DMS153 (cell line): ENCODE measurements around the gene IQCC.
A peak's percentile ranks its signal among the peaks of the same experiment; 100 is the strongest.
"Not testable (repeated sequence)": the region's sequence is repeated elsewhere in the genome, so short reads cannot be mapped to it uniquely, and the experiment has no call there.

Source experiments
- DNase-seq: peaks from one replicate; lab custom pipeline; 2025; lab: John Stamatoyannopoulos, UW

The IQCC gene

GRCh38 chr1:32205401-32206370 lies at the start of gene IQCC:
Gene IQCC (plus strand): TSS chr1:32205671. CDS start chr1:32205682, 11 bp downstream.
- peak; percentile 95 for DNase-seq

GRCh38 chr1:32159189-32159588 lies 46.3 kb upstream of the IQCC start:
- DNase-seq, result no peak

GRCh38 chr1:32163405-32163804 lies 42.1 kb upstream of the IQCC start:
- DNase-seq, result no peak

GRCh38 chr1:32165633-32166032 lies 39.8 kb upstream of the IQCC start:
- not testable (repeated sequence) for DNase-seq

- DNase-seq, result no peak
Measured at GRCh38 chr1:32170991-32171390, 34.5 kb upstream of the IQCC start.

- DNase-seq, result no peak
Measured at GRCh38 chr1:32172621-32173245, 32.7 kb upstream of the IQCC start.

GRCh38 chr1:32178380-32179192 lies 26.9 kb upstream of the IQCC start:
- no peak for DNase-seq

- DNase-seq, result peak; percentile 60
Measured at GRCh38 chr1:32179193-32179442, 26.4 kb upstream of the IQCC start.

- DNase-seq, result peak; percentile 97
Measured at GRCh38 chr1:32179443-32180185, 25.9 kb upstream of the IQCC start, which contains the start of gene TXLNA. Gene TXLNA (plus strand): TSS chr1:32179675. CDS start chr1:32180346, 671 bp downstream.

- DNase-seq, result no peak
Measured at GRCh38 chr1:32180186-32181060, 25.0 kb upstream of the IQCC start.

GRCh38 chr1:32181065-32181464 lies 24.4 kb upstream of the IQCC start:
- DNase-seq, result no peak

GRCh38 chr1:32181563-32181962 lies 23.9 kb upstream of the IQCC start:
- DNase-seq, result no peak

- DNase-seq, result no peak
Measured at GRCh38 chr1:32182060-32182459, 23.4 kb upstream of the IQCC start.

- no peak for DNase-seq
Measured at GRCh38 chr1:32184650-32185049, 20.8 kb upstream of the IQCC start.

- DNase-seq, result no peak
Measured at GRCh38 chr1:32186077-32186476, 19.4 kb upstream of the IQCC start.

- no peak for DNase-seq
Measured at GRCh38 chr1:32186491-32186890, 19.0 kb upstream of the IQCC start.

GRCh38 chr1:32187850-32188249 lies 17.6 kb upstream of the IQCC start:
- no peak for DNase-seq

- no peak for DNase-seq
Measured at GRCh38 chr1:32192220-32192948, 13.1 kb upstream of the IQCC start.

- no peak for DNase-seq
Measured at GRCh38 chr1:32194984-32195383, 10.5 kb upstream of the IQCC start.

- DNase-seq, result no peak
Measured at GRCh38 chr1:32195531-32195930, 9.9 kb upstream of the IQCC start.
